ENCODE data around the gene MEG3. TPM values are rescaled to one million over a fixed set of nuclear protein-coding genes. Genes with fewer than 3 reads are reported as not detected.
"Not testable (repeated sequence)": the region's sequence is repeated elsewhere in the genome, so short reads cannot be mapped to it uniquely, and the experiment has no call there.

Gene MEG3
- total RNA-seq, 1 donor from 2014 or later, result 0.86 TPM

DNA sequence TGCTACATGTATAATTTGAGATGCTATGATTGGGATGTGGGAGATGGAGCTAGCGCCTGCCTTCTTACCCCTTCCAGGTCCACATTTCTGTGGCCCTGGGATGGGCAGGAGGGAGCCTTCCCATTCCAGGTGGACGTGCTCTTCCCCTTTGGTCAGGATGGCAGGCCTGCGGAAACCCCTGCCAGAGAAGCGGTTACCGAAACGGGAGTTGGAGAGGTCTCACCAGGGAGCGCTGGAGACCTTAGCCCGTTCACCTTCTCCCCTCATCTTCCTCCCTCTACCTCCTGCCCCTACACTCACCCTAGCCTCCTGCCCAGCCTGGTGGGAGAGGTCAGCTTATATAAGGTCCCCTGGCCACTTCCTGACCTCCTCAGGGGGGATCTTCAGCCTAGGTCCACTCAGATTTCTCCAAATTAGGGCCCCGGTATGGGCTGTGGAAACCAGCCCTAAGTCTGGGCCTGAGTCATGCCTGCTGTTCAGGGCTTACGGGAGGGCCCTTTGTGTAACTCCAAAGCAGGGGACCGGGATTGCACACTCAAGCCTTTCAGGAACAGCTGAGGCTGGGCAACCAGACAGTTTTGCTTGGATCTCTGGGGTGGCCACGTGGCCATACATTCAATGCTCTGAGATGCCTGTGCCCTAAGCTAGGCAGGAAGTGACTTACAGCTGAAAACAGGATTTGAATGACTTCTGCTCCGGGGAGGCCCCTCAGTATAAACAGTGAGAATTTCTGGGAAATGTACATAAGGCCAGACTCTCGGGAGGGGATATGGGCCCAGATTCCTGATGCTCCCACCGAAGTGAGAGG is 10.2 kb upstream of the MEG3 start:
- no peak for DNase-seq (ENCODE audit: low read depth, low spot score)

DNA sequence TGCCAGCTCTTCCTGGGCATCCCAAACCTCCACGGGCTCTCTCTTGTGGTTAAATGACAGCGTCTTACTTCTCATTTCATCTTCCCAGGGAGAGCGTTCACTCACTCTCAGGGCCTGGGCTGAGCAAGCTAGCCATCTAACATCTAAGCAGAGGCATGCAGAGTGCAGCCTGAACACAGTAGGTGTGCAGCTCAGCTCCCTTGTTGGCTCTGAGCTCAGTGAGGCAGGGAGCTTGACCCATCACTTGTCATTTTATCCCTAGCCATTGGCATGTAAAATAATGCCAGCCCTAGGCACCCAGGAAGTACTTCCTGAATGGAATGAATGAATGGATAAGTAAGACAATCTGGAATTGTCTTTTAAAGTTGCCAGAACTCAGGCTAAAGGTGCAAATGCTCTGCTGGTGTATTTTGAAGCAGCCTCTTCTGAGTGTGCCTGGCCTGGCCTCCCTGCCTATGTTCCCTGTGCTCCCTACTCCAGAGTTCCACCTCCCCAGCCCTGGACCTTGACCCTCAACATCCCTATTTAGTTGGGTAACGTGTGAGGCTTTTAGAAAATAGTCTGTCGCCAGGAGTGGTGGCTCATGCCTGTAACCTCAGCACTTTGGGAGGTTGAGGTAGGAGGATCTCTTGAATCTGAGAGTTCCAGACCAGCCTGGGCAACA is 9.5 kb upstream of the MEG3 start:
- DNase-seq (ENCODE audit: low read depth, low spot score), result no peak

DNA sequence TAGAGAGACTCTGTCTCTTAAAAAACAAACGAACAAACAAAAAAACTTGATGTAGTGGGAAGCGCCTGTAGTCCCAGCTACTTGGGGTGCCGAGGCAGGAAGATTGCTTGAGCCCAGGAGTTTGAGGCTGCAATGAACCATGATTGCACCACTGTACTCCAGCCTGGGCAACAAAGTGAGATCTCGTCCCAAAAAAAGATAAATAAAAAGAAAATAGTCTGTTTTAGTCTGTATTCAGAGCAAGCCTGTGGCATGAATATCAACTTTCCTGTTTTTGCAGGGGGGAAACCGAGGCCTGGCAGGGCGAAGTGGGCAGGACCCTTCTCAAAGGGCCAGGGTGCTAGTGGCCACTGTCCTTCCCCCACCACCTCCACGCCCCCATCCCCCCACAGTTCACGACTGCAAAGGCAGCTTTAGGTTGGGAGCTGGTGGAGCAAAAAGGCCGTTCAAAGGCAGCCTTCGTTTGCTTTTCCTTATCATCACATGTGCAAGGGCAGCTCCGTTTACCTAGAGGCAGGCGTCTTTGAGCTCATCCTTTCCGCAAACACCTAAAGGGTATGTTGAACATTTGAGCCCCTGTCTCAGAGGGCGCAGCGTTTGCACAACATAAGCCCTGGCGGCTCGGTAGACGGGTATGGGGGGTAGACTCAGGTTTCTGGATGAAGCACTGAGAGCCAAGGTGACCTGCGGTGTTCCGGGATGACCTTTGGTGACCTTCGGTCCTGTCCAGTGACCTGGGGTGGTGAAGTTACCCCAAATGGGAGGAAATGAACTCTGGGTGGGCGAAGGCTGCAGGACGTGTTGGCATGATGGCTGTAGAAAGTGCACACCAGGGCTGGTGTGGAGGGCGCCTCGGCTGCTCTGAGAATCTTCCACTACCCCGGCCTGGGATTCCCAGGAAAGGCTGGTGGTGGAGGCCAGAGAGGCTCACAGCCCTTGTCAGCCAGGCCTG is 8.7 kb upstream of the MEG3 start:
- no peak for DNase-seq (ENCODE audit: low read depth, low spot score)

DNA sequence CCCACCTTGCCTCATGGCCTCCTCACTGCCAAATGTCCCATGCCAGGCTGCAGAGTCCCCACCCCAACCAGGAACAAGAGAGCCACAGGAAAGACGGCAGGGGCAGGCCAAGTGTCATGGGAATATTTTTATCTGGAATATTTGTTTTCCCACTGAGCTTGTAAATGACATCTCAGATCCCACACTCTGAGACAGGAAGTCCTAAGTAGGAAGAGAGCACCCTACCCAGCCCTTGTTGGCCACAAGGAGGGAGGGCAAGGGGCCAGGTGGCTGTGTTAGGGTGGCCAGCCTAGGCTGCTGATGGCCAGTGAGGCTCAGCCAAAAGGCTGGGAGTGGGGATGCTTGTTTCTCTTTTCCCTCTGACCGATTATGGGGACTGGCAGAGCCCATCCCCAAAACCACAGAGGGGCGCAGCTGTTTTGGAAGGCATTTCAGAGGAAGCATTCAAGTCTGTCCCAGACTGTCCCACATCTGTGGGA is 7.7 kb upstream of the MEG3 start:
- no peak for DNase-seq (ENCODE audit: low read depth, low spot score)

DNA sequence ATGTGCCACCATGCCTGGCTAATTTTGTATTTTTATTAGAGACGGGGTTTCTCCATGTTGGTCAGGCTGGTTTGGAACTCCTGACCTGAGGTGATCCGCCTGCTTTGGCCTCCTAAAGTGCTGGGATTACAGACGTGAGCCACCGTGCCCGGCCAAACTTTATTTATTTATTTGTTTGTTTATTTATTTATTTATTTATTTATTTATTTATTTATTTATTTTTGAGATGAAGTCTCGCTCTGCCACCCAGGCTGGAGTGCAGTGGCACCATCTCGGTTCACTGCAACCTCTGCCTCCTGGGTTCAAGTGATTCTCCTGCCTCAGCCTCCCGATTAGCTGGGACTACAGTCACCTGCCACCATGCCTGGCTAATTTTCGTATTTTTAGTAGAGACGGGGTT is 7.0 kb upstream of the MEG3 start:
- not testable (repeated sequence) for DNase-seq (ENCODE audit: low read depth, low spot score)

DNA sequence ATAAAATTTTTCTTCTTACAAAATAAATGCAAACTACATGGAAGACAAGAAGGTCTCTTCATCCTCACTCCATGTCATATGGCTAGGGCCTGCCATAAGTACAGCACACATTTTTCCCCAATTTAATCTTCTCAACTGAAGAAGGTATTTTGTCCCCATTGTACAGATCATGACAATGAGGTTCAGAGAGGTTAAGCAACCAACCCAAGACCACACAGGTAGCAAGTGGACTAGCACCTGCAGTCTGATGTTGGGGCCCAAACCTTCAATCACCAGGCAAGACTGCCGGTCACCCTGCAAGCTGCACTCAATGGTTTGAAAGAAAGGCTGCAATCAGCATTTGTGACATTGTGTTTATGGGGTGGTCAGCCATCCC is 6.5 kb upstream of the MEG3 start:
- DNase-seq (ENCODE audit: low read depth, low spot score), result no peak

DNA sequence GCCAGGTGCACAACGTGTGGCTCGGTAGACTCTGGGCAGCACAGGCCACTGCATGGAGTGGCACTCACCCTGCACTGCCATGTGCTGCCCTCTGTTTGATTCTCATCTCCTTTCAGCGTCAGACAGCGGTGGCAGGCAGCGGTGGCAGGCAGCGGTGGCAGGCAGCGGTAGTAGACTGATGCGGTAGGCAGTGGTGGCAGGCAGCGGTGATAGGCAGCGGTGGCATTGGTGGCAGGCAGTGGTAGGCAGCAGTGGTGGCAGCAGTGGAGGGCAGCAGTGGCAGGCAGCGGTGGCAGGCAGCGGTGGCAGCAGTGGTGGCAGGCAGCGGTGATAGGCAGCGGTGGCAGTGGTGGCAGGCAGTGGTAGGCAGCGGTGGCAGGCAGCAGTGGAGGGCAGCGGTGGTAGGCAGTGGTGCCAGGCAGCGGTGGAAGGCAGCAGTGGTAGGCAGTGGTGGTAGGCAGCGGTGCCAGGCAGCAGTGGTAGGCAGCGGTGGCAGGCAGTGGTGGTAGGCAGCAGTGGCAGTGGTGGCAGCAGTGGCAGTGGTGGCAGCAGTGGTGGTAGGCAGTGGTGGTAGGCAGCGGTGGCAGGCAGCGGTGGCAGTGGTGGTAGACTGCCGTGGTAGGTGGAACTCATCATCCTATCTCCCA is 6.0 kb upstream of the MEG3 start:
- DNase-seq (ENCODE audit: low read depth, low spot score), result no peak

DNA sequence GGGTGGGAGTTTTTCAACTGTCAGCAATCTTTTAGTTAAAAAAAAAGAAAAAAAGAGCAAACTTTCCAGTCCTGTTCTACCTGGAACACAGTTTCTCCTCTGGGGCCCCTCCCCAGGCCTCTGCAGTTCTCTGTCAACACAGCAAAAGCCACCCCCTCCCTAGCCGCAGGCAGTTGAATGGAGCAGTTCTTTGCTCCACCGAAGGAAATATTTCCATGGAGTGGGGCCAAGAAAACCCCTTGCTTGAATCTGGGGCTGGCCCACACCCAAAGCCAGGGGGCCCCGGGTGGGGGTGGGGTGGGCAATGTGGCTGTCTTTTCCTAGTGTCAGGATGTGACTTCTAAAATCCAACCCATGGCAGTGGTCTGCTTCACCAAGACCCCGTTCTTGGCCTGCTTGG is 5.0 kb upstream of the MEG3 start:
- DNase-seq (ENCODE audit: low read depth, low spot score), result no peak

DNA sequence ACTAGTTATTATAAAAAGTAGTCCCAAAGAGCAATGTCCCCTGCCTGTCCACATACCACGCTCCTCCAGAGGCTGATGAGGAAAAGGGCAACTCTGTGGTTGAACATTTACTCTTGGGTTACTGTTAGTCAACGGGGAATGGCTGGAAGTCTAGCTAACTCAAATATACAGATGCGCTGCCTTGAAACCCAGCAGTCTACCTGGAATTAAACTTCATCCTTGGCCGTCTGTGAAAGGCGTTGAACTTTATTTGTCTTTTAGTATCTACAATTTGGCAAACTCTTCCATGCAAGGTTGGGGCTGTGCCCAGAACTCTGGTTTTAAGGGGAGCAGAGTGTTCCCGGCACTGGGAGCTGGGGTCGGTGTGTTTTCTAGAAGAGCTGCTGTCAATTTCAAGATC is 3.9 kb upstream of the MEG3 start:
- DNase-seq (ENCODE audit: low read depth, low spot score), result no peak

DNA sequence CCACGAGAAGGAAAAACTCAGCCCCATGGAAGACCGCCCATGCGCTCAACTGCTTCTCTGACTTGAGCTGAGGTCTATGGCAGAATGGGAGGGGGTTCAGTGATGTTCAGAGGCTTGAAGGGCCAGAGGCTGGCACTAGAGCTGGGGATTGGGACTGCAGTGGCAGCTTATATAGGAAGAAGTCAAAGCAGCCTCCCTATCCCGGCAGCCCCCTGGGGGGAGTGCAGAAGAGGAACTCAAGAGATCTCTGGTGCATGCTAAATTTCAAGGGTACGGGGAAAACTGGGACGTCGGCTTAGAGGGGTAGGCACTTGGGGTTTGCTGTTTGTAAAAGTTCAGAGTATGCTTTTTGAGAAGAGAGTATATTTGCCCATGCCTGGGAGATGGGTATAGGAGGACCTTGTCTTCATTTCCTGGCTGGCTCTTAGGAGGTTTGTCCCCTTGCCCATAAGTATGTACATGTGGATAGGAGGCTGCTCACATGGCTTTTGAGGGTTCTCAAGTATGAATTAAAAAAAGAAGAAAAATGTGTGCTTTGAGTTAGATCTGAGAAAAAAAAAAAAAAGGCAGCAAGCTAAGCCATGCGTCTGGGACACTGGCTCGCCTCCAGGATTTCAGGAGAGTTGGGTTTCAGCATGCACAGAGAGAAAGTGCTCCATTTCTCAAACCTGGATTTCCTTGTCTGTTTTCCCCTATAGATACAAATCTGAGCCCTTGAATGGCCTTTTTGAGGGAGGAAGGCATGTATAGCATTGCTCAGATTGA is 3.2 kb upstream of the MEG3 start:
- DNase-seq (ENCODE audit: low read depth, low spot score), result no peak

DNA sequence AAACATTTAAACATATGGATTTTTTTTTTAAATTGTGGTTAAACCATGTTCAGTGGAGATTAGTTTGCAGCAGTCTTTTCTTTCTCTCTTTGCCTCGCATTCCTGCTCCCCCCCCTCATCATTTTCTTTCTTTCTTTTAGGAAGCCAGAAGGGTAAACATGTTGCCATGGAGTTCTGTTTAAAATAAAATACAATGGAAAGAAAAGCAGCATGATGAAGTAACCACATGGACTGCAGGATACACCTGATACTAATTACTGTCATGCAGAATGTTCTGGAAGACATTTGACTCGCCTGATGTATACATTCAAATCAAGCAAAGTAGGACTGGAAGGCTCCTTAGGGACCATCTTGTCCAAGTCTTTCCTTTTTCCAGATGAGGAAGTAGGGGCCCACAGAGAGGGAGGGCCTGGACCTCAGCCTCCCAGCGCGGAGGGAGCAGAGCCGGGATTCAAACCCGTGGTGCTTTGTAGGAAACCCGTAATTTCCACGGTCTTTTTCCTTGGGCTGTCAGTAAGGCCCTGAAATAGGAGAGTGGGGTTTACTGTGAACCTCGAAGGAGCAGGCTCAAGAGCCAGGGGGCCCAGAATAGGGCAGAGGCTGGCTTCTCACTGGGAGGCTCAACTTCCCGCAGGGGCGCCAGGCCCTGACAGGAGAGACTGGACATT is 2.4 kb upstream of the MEG3 start:
- no peak for DNase-seq (ENCODE audit: low read depth, low spot score)

DNA sequence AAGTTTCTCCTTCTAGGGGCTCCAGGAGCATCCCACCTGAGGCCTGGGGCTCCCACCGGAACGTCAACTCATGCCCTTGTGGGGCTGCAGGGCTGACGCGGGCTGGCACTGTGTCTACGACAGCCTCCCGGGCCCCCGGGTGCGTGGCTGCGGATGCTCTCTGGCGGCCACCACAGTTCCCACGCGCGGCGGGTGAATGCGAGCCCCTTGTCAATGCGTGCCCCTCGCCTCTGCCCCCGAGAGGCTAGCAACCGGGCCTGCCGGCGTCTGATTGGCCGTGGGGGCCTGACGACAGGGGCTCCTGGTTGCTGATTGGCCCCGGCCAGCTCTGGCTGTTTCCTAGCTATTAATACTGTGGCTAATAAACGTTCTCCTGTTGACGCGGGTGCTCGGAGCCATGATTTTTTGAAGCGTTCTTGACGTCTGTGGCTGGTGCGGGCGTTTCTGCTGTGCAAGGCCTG is 1.8 kb upstream of the MEG3 start:
- DNase-seq (ENCODE audit: low read depth, low spot score), result no peak

DNA sequence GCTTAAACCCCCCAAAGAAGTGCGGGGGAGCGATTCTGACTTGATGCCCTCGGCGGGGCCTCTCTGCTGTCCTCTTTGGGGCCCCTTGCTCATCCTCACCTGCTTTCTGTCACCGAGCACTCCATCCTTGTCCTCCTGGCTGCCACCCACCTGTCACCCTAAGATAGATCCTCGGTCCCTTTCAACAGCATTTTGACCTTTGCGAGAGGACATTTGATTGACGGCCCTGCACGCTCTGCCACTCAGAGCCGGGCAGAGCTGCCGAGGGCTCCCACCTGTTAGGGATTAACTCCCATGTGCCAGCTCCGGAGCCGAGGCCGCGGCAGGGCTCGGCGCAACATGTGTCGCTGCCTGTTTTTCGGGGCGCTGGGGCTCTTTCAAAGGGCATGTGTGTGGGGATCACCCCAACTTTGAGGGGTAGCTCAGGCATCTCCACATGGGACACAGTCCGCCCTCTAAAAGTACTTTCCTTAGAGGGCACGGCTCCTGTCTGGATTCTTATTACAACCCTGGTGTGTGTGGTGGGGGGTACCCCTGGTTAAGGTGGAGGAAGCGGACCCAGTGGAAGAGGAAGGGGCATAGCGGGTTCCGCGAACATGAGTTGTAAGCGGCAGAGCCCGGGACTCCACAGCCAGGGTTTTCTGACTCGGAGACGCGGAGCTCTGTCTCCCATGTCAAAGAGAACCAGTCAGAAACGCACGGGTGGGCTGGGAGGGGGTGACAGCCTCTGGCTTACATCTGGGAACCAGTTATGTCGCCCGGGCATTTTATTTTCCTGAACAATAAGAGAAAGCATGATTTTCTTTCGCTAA is 811 bp upstream of the MEG3 start:
- no peak for DNase-seq (ENCODE audit: low read depth, low spot score)

DNA sequence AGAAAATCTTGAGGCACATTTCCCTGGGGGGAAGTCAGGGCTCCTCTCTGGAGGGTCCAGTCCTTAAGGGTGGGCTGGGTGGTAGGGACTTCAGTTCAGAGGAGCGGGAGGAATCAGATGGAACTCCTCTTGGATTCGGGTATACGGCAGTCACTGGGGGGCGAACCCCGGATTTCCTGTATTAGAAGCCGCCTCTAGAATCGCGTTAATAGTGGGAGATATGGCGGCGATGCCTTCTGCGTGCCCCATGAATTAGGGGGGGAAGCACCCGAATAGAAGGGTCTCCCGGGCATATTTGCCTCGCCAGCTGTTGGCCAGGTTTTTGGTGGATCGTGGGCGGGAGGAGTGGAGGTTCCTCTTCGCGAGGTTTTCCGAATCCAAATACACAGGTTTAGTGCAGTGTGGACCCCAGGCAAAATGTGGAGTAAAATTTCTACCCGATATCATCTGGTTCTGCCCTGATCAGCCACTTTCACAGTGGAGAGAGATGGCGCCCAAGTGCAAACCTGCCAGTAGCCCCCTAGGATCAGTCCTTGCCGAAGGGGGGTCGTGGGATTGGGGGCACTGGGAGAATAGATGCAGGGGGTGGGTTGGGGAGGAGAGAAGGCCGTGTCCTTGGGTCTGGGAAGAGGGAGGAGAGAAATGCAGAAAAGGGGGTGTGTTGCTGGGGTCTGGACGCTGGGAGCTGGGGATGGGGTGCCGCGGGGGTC is 628 bp downstream of the MEG3 start:
- DNase-seq (ENCODE audit: low read depth, low spot score), result no peak

DNA sequence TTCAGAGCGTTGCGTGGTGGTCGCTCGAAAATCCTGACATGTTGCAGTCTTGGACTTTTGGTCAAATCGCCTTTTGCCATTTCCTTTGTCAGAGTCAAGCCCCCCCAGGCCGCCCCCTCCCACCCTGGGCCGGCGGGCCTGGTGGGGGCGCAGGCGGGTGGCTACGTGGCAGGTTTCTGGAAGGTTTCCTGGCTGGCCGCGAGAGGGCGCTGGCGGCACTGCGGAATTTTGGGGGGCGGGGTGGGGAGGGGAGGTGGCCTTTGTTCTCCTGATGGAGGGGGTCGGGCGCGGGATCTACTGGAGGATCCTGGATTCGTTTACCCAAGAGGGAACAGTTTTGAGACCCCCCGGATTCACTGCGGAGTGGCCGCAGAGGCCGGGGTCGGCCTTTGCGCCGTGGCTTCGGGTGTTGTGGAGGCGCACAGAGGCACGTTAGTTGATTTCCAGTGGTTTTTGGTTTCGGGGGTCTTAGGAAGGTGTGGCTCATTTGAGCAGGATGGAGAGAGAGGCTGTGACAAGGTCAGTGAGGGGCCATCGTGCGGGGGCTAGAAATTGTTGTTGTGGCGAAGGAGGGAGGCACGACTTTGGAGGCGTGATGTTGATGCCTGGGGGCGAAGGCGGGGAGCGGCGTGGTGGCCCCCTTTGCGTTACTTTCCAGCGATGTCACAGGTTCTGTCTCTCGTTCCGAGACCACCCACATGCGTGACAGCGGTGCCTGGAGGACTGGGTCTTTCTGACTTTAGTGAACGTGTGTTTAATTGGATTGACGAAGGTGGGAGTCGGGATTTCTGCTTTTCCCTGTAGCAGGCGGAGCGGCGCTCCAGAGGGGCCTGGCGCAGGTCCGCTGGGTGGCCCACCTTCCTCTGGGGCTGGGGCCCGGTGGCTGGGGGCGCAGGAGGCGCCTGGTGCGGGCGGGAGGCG is 1.4 kb downstream of the MEG3 start:
- no peak for DNase-seq (ENCODE audit: low read depth, low spot score)

DNA sequence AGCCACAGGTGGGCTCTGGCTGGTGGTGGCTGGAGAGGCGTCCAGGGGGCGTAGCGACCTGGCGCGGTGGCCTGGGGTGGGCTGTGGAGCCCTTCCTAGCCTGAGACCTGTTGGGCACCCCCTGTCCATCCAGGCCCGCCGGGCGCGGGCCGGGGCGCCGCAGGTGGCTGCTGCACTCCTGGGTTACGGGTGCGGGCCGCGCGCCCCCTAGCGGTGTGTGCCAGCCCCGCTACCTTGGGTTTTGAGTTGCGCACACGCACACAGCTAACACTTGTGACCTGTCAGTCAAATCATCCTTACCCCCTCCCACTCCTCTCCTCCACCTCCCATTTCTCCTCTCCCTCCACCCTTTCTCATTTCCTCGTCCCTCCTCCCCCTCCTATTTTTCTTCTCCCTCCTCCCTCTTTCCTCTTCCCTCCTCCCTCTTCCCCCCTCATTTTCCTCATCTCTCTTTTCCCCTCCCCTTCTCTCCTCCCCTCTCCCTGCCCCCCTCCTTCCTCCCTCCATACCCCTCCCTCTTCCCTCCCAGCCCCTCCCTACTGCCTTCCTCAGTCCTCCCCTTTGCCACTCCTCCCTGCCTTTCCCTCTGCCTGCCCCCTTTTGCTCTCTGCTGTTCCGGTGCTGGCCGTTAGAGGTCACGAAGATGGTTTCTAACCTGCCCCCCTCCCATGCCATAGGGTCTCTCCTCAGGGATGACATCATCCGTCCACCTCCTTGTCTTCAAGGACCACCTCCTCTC is 2.3 kb downstream of the MEG3 start:
- no peak for DNase-seq (ENCODE audit: low read depth, low spot score)

DNA sequence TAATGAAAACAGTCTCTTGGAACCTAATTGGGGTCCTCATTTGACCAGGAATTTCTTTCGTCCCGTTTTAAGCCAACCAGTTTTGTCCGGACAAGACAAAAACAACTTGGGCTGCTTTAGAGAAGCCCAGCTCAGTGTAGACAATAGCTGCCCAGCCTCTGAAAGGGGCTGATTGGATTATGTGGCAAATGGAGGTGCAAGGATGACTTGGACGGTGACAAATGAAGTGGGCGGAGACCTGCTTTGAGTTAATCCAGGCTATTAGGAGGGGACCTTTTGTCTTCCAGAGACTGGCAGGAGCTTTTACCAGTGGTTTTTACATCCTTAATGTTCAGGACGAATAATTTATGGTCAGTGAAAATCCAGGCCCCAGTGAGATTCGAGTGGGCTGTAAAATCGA is 4.8 kb downstream of the MEG3 start:
- no peak for DNase-seq (ENCODE audit: low read depth, low spot score)

All from pulmonary artery endothelial cell (primary cell).